Spleen (tissue), 7 donors: ENCODE results near the gene TRHDE.

Experiments used
- POLR2A ChIP-seq, 3 donors: fragments of 450-650 bp; IDR thresholded peaks; one replicate each; pipeline ENCODE4 v1.5.1; 2017; ENCODE audit warnings: antibody characterized with exemption in 3 of 3, mild to moderate bottlenecking in 1 of 3
- POLR2AphosphoS5 ChIP-seq, 3 donors: sonication (generic); formaldehyde crosslinking; IDR thresholded peaks; one replicate each; pipeline ENCODE4 v1.5.1; 2017; ENCODE audit warnings: antibody characterized with exemption in 3 of 3
- TF ChIP-seq, protein P1 (sequence below), 11 experiments: fragments of 200-600 bp in 7 of 11; fragments of 450-650 bp in 4 of 11; sonication (generic) in 4 of 11; IDR thresholded peaks in 8 of 11; conservative IDR thresholded peaks in 3 of 11; 1 replicate in 7 of 11; 2 replicates in 4 of 11; pipeline versions ENCODE4 v1.4.0 to v1.8.0; 2016 to 2021; ENCODE audit warnings: antibody characterized with exemption in 11 of 11, inconsistent platforms in 4 of 11, mild to moderate bottlenecking in 1 of 11
- donor health status: DM: no; HTN: no; CAD: no; lungs with moderate emphysema.
- donor health status: DM: no; HTN: no; CAD: no.
- donor health status: DM: no; HTN: no; CAD: no.

DNA sequence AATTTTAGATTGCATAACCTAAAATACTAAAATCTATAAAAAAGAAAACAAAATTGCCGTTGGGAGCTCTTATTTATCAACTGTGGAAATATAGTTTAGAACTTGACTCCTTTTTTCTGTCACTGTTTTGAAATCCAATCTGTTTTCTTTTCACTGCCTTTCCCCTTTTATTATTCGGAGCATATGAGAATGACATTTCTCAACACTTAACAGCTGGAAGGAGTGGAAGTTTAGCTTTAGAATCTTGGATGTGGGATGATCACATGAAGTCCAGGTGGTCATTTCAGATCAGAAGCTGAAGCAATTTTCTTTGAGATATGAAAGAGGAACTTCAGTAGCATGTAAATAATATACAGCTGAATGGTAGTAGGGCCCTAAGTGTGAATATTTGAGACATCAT, 16.7 kb downstream of the TRHDE start:
- TF ChIP-seq POLR2AphosphoS5 (IDR thresholded peaks at IDR 0.05) (no peak), POLR2A (IDR thresholded peaks at IDR 0.05) (no peak)
- TF ChIP-seq, protein P1, sequence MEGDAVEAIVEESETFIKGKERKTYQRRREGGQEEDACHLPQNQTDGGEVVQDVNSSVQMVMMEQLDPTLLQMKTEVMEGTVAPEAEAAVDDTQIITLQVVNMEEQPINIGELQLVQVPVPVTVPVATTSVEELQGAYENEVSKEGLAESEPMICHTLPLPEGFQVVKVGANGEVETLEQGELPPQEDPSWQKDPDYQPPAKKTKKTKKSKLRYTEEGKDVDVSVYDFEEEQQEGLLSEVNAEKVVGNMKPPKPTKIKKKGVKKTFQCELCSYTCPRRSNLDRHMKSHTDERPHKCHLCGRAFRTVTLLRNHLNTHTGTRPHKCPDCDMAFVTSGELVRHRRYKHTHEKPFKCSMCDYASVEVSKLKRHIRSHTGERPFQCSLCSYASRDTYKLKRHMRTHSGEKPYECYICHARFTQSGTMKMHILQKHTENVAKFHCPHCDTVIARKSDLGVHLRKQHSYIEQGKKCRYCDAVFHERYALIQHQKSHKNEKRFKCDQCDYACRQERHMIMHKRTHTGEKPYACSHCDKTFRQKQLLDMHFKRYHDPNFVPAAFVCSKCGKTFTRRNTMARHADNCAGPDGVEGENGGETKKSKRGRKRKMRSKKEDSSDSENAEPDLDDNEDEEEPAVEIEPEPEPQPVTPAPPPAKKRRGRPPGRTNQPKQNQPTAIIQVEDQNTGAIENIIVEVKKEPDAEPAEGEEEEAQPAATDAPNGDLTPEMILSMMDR (IDR thresholded peaks at IDR 0.05 in 8 of 11, conservative IDR thresholded peaks at IDR 0.05 in 3 of 11) = no peak
